Urinary bladder (tissue), 2 donors: ENCODE measurements around the gene MTNR1B. TPM values are rescaled to one million over a fixed set of nuclear protein-coding genes. Genes with fewer than 3 reads are reported as not detected.

ENCODE experiments used
- polyA plus RNA-seq: library from polyadenylated mRNA; stranded (reverse); fragments of 200-250 nt; gene quantifications from one replicate; pipeline ENCODE4 v1.2.3, GENCODE V29; 2013
- small RNA-seq: library from RNA; depleted of rRNA; stranded (forward); fragments of <200 nt; gene quantifications from one replicate; pipeline ENCODE3, GENCODE V24; 2014
- total RNA-seq: library from RNA; depleted of rRNA; stranded (reverse); fragments of >200 nt; gene quantifications from one replicate; pipeline ENCODE4 v1.2.3, GENCODE V29; 2014
- donor health status: healthy.

MTNR1B gene
- total and polyA plus RNA-seq, 2 donors, result not detected

Small RNA genes within 50 kb of the gene (small RNA-seq; reads per million reads assigned to genes)
- not detected for gene SNRPGP16

Other genes with a start within 250 kb of the MTNR1B start
- 28.3 TPM for gene SLC36A4, start 228.3 kb downstream of the MTNR1B start, total RNA-seq
- gene SLC36A4, start 228.3 kb downstream of the MTNR1B start, polyA plus RNA-seq, result 12.1 TPM